ENCODE results near the gene VPS26B. TPM values are rescaled to one million over a fixed set of nuclear protein-coding genes. Genes with fewer than 3 reads are reported as not detected.

The VPS26B gene
- total RNA-seq, 1 experiment from 2014 or later = 56.2 TPM

Other genes with a start within 250 kb of the VPS26B start
- 35.9 and 41.8 TPM in 2 replicates for gene JAM3, start 155.6 kb upstream of the VPS26B start, total RNA-seq (2014; rRNA removed; shearing (Covaris generic))
- gene NCAPD3, start 704 bp upstream of the VPS26B start, total RNA-seq (2014; rRNA removed; shearing (Covaris generic)) = 35.4 and 49.5 TPM in 2 replicates
- gene THYN1, start 28.7 kb downstream of the VPS26B start, total RNA-seq (2014; rRNA removed; shearing (Covaris generic)) = 111 and 116 TPM in 2 replicates
- gene ACAD8, start 28.9 kb downstream of the VPS26B start, total RNA-seq (2014; rRNA removed; shearing (Covaris generic)) = 54.8 and 58.8 TPM in 2 replicates
- gene GLB1L3, start 51.7 kb downstream of the VPS26B start, total RNA-seq (2014; rRNA removed; shearing (Covaris generic)) = not detected in 2 replicates
- 9.8 and 13.0 TPM in 2 replicates for gene GLB1L2, start 107.3 kb downstream of the VPS26B start, total RNA-seq (2014; rRNA removed; shearing (Covaris generic))
- gene B3GAT1, start 187.6 kb downstream of the VPS26B start, total RNA-seq (2014; rRNA removed; shearing (Covaris generic)) = not detected in 2 replicates